H7 (cell line): ENCODE results near the gene PKLR. TPM values are rescaled to one million over a fixed set of nuclear protein-coding genes. Genes with fewer than 3 reads are reported as not detected.
"Not testable (repeated sequence)": the region's sequence is repeated elsewhere in the genome, so short reads cannot be mapped to it uniquely, and the experiment has no call there.

Source experiments
- DNase-seq: peaks from one replicate; pipeline ENCODE4 v3.0.0; 2012
- H3K27me3 ChIP-seq: 2 replicates; pipeline ENCODE4 v1.6.0; 2011; ENCODE audit warnings: mild to moderate bottlenecking, low read length; ENCODE audit not compliant: control insufficient read depth, insufficient read depth
- H3K36me3 ChIP-seq: replicated peaks from 2 replicates; pipeline ENCODE4 v1.5.1; 2011; ENCODE audit warnings: low read length; ENCODE audit not compliant: control insufficient read depth, insufficient read depth
- H3K4me3 ChIP-seq: 2 replicates; pipeline ENCODE4 v1.5.1; 2011; ENCODE audit warnings: low read depth, mild to moderate bottlenecking, control low read depth, low read length, moderate library complexity; ENCODE audit not compliant: insufficient read depth
- total RNA-seq: library from RNA; depleted of rRNA; stranded (reverse); fragments of >200 nt; shearing (Covaris generic); gene quantifications from 2 replicates; pipeline ENCODE4 v1.2.3, GENCODE V29; 2014

PKLR gene
- total RNA-seq, 1 experiment from 2014 or later: 2.2 TPM

DNA sequence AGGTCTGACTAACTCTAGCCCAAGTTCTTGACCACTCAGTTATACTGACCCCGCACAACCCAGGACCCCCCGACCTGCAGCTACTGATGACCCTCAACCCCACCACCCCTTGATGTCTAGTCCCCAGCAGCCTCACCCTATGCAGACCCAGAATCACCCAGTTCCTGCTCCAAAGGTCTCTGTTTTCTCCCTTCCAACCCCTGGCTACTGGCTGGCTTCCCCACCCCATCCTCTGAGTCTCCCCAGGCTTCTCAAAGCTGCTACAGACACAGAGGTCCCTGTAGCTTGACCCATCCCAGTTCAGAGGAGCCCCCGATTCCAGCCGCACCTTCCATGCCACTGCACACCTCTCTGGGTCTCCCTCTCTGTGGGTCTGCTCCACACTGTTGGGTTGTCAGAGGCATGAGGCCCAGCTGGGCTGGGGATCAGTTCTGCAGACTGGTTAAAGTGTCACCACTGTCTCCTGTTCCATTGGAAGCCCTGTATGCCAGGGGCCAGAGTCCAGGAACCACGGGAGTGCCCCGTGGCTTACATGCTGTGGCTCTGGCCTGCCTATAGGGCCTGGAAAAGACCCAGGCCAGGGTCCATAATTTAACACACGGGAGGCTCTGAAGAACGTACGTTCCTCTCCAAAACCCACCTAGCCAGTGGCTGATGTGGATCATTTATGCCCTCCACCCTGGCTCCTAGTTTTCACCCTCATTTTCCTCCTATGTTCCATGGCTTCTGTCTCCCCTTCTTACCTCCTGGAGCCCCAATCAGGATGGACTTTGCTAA lies 497 bp downstream of the PKLR start:
- Histone ChIP-seq H3K27me3 (peaks cover 9% of the 10 kb centered on the region; the same call in 1 of the 2 replicates), H3K4me3 (no peak overlapping the region), H3K36me3 (no peaks in the 10 kb centered on the region)
- no peak for DNase-seq

DNA sequence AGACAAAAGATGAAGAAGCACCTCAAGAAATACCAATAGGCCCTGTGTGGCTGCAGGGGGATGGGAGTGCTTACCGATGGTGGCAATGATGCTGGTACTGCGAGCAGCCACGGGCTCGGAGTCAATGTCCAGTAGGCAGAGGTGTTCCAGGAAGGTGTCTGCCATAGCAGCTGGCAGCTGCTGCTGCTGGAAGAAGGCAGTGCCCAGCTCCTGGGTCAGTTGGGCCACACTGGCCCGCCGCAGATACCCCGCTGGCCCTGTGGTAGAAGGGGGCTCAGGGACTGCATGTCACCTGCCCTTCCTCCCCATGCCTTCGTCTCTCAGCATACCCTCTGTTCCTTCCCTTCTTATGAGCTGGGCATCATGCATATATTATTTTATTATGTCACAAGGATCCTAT lies 1.2 kb downstream of the PKLR start:
- no peaks in the 10 kb centered on the region for H3K36me3 ChIP-seq
- no peak overlapping the region for H3K4me3 ChIP-seq

DNA sequence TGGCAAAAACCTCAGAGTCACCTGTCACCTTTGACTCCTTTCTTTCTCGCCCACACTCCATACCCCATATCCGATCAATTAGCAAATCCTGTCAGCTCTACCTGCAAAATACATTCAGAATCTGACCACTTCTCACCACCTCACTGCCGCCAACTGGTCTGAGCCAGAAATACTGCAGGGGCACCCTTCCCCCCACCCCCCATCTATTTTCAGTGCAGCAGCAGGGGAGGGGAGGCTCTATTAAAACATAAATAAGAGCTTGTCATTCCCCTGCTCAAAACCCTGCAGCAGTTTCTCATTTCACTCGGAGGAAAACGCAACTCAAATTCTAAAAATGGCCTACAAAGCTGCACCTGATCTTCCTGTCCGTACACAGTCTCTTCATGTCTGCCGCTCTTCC lies 3.9 kb downstream of the PKLR start:
- Histone ChIP-seq H3K36me3 (no peaks in the 10 kb centered on the region), H3K27me3 (peaks cover 38% of the 10 kb centered on the region), H3K4me3 (no peak overlapping the region)
- no peak for DNase-seq

More for the DNA sequence above, 1.2 kb downstream of the PKLR start:
- DNase-seq: no peak
- H3K27me3 ChIP-seq: peaks cover 16% of the 10 kb centered on the region

DNA sequence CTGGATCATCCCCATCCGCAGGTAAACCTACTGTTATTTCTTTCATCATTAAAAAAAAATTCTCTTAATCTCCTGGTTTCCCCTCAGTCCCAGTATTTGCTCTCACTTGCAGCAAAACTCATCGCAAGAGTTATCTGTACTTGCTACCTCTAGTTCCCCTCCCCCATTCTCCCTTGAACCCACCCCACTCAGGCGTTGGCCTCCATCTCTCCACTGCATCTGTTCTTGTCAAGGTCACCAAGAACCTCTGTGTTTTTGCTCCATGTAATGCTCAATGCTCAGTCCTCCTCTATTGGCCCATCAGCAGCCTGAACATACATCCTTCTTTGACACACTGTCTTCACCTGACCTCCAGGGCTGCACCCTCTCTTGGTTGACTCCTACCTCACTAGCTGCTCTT lies 4.6 kb downstream of the PKLR start:
- no peak for DNase-seq
- H3K27me3 ChIP-seq: peaks cover 38% of the 10 kb centered on the region
- no peak overlapping the region for H3K4me3 ChIP-seq
- no peaks in the 10 kb centered on the region for H3K36me3 ChIP-seq

DNA sequence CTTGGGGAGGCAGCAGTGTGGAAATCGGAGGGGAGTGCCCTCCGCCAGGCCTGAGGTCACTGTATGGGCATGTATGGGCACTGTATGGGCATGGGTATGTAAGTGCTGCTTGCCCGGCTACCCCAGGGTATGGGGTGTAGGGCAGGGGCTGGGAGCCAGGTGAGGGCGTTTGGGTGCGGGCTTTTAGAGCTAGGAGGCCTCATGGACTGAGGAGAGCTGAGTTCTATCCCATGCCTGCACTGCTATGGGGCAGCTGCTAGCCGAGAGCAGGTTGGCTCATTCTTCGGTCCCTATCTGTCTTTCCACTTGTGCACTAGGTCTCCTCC lies 5.3 kb downstream of the PKLR start:
- DNase-seq: no peak
- Histone ChIP-seq H3K4me3 (peak overlapping the region; percentile 77), H3K36me3 (no peaks in the 10 kb centered on the region), H3K27me3 (peaks cover 36% of the 10 kb centered on the region)

DNA sequence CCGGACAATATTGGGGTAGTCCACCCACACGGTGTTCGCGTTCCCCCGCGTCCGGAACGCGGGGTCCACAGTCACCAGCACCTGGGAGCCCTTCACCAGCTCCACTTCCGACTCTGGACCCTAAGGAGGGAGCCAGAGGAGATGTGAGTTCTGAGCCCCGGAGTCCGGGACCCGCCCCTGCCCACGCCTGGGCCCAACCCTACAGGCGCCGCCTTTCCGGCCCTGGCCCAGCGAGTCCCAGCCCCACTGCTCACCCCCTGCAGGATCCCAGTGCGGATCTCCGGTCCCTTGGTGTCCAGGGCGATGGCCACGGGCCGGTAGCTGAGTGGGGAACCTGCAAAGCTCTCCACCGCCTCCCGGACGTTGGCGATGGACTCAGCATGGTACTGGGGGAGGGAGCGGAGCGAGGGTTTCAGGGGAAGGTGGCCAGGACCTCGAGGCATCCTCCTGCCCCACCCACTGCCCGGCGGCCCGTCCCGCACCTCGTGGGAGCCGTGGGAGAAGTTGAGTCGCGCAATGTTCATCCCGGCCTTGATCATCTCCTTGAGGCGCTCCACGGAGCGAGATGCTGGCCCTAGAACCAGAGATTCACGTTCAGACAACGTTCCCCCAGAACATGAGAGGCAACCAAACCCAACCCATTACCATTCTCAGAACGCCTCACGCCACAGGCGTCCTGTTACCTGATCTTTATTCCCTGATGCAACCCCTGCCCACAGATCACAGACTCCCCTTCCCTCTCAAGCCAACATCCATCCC lies 5.9 kb downstream of the PKLR start:
- Histone ChIP-seq H3K27me3 (peaks cover 36% of the 10 kb centered on the region), H3K36me3 (no peaks in the 10 kb centered on the region), H3K4me3 (peak overlapping the region; percentile 77)
- DNase-seq: peak; percentile 80

DNA sequence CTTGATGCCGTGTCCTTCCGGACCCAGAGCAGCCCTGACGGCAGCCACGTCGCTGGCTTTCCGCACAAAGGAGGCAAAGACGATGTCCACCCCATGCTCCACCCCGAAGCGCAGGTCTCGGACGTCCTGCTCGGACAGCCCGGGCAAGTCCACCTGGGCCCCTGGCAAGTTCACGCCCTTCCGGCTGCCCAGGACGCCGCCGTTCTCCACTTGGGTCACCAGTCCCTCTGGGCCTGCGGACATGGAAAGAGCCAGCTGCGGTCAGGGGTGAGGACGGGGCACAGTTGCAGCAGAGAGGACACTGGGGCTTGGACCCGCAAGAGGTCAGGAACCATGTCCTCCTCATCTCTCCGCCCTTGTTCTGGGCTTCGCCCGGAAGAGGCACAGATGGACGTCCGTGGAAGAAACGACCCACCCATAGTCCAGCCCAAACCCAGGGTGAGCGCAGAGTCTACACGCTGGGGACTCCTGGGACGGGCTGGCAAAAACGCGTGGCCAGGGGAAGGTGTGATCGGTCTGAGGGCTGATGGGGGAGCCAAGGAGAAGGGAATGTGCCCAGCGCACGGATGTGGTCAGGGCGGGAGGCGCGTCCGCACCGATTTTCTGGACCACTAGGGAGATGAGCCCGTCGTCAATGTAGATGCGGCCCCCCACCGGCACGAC lies 6.6 kb downstream of the PKLR start:
- H3K4me3 ChIP-seq: peak overlapping the region; percentile 77
- no peaks in the 10 kb centered on the region for H3K36me3 ChIP-seq
- peak; percentile 72 for DNase-seq
- peaks cover 36% of the 10 kb centered on the region for H3K27me3 ChIP-seq

DNA sequence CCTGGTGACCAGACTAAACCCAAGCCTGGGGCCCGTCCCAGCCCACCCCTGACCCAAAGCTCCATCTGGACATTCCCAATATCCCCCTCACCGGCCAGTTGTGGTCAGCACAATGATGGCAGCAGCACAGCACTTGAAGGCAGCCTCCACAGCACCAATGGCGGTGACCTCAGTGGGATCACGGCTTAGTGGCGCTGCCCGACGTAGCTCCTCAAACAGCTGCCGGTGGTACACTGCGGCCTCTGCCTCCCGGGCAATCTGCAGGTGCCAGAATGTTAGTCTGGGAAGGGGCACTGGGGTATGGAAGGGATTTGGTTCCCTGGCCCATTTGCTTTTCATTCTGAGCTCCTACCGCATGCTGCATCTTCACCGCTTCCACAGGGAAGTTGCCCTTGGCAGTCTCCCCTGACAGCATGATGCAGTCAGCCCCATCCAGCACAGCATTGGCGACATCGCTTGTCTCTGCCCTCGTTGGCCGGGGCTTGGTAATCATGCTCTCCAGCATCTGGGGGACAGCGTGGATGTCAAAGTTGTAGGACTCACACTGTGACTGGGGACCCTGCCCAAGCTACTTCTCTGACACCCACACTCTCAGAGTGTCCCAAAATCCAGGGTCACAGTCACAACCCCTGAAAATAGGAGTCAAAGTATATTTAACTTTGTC lies 8.0 kb downstream of the PKLR start:
- Histone ChIP-seq H3K36me3 (no peaks in the 10 kb centered on the region), H3K27me3 (peaks cover 36% of the 10 kb centered on the region), H3K4me3 (no peak overlapping the region)
- no peak for DNase-seq

DNA sequence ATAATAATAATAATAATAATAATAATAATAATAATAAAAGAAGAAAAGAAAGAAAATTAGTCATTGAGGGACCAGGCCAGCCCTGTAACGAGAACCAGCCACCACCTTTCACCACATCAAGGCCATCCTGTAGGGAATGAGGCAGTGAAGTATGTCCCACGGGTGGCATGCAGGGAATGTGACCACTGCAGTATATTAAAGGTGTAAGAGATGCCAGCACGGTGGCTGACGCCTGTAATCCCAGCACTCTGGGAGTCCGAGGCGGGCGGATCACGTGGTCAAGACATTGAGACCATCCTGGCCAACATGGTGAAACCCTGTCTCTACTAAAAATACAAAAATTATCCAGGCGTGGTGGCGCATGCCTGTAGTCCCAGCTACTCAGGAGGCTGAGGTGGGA lies 10.2 kb downstream of the PKLR start:
- DNase-seq, H3K4me3 ChIP-seq, H3K36me3 ChIP-seq: not testable (repeated sequence)
- H3K27me3 ChIP-seq: peaks cover 32% of the 10 kb centered on the region

DNA sequence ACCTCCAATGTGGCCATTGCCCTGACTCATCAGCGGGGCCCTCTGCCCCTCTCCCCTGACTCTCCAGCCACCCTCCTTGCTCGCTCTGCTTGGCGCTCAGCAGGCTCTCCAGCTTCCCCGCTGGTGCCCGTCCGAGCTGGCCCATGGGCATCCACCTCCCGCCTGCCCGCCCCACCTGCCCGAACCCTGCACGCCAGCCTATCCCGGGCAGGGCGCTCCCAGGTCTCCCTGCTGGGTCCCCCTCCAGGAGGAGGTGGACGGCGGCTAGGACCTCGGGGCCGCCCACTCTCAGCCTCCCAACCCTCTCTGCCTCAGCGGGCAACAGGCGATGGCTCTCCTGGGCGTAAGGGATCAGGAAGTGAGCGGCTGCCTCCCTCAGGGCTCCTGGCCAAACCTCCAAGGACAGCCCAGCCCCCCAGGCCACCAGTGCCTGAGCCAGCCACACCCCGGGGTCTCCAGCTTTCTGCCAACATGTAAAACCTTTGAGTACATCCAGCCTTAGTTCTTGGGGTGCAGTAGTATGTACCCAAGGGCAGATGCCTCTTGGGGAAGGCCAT lies 13.2 kb downstream of the PKLR start:
- Histone ChIP-seq H3K36me3 (no peaks in the 10 kb centered on the region), H3K27me3 (peaks cover 3% of the 10 kb centered on the region; the same call in 1 of the 2 replicates), H3K4me3 (no peak overlapping the region)
- peak; percentile 29 for DNase-seq

DNA sequence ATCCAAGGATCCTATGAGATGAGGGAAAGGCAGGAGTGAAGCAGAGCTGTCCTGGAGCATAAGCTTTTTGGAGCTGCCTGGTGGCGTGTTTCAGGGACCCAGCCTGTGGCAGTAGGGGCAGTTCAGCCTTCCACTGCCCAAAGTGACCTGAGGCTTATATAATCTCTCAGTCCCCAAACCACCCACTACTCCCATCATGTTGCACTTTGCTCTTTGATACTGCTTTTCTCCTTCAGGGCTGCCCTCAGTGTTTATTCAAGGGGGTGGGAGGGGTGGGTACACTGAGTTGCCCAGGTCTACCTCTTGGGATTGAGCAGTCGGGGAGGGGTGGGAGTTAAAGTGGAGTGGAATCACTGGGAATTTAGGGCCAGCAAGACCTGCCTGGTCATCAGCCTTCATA lies 14.7 kb downstream of the PKLR start:
- Histone ChIP-seq H3K4me3 (no peak overlapping the region), H3K36me3 (no peaks in the 10 kb centered on the region), H3K27me3 (no peaks in the 10 kb centered on the region)
- no peak for DNase-seq

DNA sequence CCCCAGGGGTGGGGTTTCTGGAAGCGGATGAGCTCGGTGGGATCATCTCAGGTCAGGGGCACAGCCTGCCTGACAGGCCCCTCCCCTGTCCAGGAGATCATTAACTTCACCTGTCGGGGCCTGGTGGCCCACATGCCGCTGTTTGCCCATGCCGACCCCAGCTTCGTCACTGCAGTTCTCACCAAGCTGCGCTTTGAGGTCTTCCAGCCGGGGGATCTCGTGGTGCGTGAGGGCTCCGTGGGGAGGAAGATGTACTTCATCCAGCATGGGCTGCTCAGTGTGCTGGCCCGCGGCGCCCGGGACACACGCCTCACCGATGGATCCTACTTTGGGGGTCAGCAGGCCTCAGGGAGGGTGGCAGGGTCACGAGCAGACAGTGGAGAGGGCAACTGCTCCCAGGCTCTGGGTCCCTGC lies 15.6 kb downstream of the PKLR start:
- Histone ChIP-seq H3K36me3 (no peaks in the 10 kb centered on the region), H3K4me3 (no peak overlapping the region), H3K27me3 (no peaks in the 10 kb centered on the region)
- no peak for DNase-seq

DNA sequence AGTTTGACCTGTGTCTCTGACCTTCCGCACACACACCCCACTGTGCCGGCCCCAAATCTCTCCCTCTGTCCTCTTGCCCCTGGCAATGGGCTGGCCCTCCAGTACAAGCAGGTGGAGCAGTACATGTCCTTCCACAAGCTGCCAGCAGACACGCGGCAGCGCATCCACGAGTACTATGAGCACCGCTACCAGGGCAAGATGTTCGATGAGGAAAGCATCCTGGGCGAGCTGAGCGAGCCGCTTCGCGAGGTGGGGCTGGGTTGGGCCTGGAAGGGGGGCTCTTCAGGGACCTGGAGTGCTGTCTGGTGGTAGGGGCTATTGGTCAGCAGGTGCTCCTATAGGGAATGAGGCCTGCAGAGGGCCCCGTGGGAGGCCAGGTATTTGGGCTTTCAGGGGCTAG lies 16.2 kb downstream of the PKLR start:
- Histone ChIP-seq H3K27me3 (no peaks in the 10 kb centered on the region), H3K36me3 (no peaks in the 10 kb centered on the region), H3K4me3 (no peak overlapping the region)
- no peak for DNase-seq

DNA sequence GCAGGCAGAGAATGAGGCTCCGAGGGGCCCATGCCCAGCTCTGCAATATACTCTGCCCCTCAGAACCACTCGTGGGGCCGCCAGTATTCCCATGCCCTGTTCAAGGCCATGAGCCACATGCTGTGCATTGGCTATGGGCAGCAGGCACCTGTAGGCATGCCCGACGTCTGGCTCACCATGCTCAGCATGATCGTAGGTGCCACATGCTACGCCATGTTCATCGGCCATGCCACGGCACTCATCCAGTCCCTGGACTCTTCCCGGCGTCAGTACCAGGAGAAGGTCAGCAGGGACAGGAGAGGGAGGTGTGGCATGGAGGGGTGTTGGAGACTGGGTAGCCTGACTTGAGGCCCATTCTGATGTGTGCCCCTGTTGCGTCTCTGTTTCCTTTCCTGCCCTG lies 16.8 kb downstream of the PKLR start:
- DNase-seq: no peak
- H3K27me3 ChIP-seq: no peaks in the 10 kb centered on the region

More for the DNA sequence above, 16.8 kb downstream of the PKLR start:
- no peaks in the 10 kb centered on the region for H3K36me3 ChIP-seq
- H3K4me3 ChIP-seq: no peak overlapping the region
